HK-2 (cell line): Measurements from ENCODE around the gene SUMO3.

ENCODE experiments used
- DNase-seq: peaks from one replicate; pipeline ENCODE4 v3.0.0-alpha.2; 2018; ENCODE audit not compliant: unreplicated experiment

Gene SUMO3

GRCh38 chr21:44758781-44759627 lies 58.9 kb downstream of the SUMO3 start:
- DNase-seq: no peak

GRCh38 chr21:44758141-44758561 lies 59.7 kb downstream of the SUMO3 start:
- DNase-seq: no peak

GRCh38 chr21:44757731-44758130 lies 60.1 kb downstream of the SUMO3 start:
- DNase-seq: no peak

GRCh38 chr21:44756423-44757185 lies 61.3 kb downstream of the SUMO3 start:
- no peak for DNase-seq
